Measurements from ENCODE around the gene MTMR12. TPM values are rescaled to one million over a fixed set of nuclear protein-coding genes. Genes with fewer than 3 reads are reported as not detected.
"Not testable (repeated sequence)": the region's sequence is repeated elsewhere in the genome, so short reads cannot be mapped to it uniquely, and the experiment has no call there.

The MTMR12 gene
- total and polyA plus RNA-seq, 2 of the 8 experiments (the other 6 are each of a cell fraction or from before 2014, with no cell fraction given), result 19.1 to 59.3 TPM

- TF ChIP-seq, protein P1, sequence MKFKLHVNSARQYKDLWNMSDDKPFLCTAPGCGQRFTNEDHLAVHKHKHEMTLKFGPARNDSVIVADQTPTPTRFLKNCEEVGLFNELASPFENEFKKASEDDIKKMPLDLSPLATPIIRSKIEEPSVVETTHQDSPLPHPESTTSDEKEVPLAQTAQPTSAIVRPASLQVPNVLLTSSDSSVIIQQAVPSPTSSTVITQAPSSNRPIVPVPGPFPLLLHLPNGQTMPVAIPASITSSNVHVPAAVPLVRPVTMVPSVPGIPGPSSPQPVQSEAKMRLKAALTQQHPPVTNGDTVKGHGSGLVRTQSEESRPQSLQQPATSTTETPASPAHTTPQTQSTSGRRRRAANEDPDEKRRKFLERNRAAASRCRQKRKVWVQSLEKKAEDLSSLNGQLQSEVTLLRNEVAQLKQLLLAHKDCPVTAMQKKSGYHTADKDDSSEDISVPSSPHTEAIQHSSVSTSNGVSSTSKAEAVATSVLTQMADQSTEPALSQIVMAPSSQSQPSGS (IDR thresholded peaks at IDR 0.05; ENCODE audit: low read length), result no peak
- TF ChIP-seq TAF7 (optimal IDR thresholded peaks at IDR 0.05; ENCODE audit: borderline replicate concordance, low read depth, low read length), result no peak
Measured at GRCh38 chr5:32282633-32283032, 30.1 kb downstream of the MTMR12 start (continued).

- H3K4ac ChIP-seq (replicated peaks; ENCODE audit: insufficient read length, low read depth, low read length); H2BK120ac ChIP-seq (replicated peaks; ENCODE audit: low read depth, low read length); H2BK5ac ChIP-seq (ENCODE audit: low read depth, low read length); H3K79me1 ChIP-seq (ENCODE audit: low read depth, low read length); H4K91ac ChIP-seq (replicated peaks; ENCODE audit: insufficient read length, low read length); H3K27me3 ChIP-seq (replicated peaks in 1 of 4; ENCODE audit: control insufficient read depth in 3 of 4, extremely low read depth in 1 of 4, insufficient read depth in 3 of 4, low read length in 3 of 4); H3K23me2 ChIP-seq (ENCODE audit: low read depth, low read length); FAIRE-seq; H4K8ac ChIP-seq (ENCODE audit: extremely low read depth, insufficient read depth, low read length); H3K56ac ChIP-seq (replicated peaks; ENCODE audit: insufficient read length, low read depth, low read length); CTCF ChIA-PET (ENCODE audit: partially characterized antibody); DNase-seq (ENCODE audit: low read depth in 1 of 2, low spot score in 2 of 2); H3K23ac ChIP-seq (ENCODE audit: insufficient read length); H2BK20ac ChIP-seq (ENCODE audit: low read length); H2AK5ac ChIP-seq (ENCODE audit: low read depth, low read length); H3K36me3 ChIP-seq (ENCODE audit: control insufficient read depth in 2 of 4, insufficient read depth in 4 of 4, low read length in 3 of 4); H4K5ac ChIP-seq (ENCODE audit: insufficient read length, low read depth, low read length); H2BK15ac ChIP-seq (ENCODE audit: low read length); H4K20me1 ChIP-seq (replicated peaks in 1 of 2; ENCODE audit: control insufficient read depth in 1 of 2, insufficient read depth in 2 of 2, low read length in 2 of 2); H3K9ac ChIP-seq (replicated peaks in 1 of 4; ENCODE audit: extremely low read depth in 1 of 4, low read depth in 3 of 4, low read length in 3 of 4); H3K27ac ChIP-seq (ENCODE audit: low read depth, low read length); H3K14ac ChIP-seq (ENCODE audit: insufficient read length); H2AFZ ChIP-seq (ENCODE audit: low read length); H2BK12ac ChIP-seq (ENCODE audit: low read depth, low read length); H3K9me3 ChIP-seq (ENCODE audit: insufficient read depth in 2 of 2, low read depth in 1 of 2, low read length in 1 of 2); H3K4me3 ChIP-seq (ENCODE audit: extremely low read depth in 1 of 4, insufficient read depth in 2 of 4, low read depth in 3 of 4, low read length in 4 of 4); H3K4me2 ChIP-seq (ENCODE audit: insufficient read depth in 1 of 2, low read depth in 2 of 2, low read length in 2 of 2): not testable (repeated sequence)
- Histone ChIP-seq H3K18ac (ENCODE audit: extremely low read depth, low read length) (0 out of 2 replicates have a peak overlapping the region, but pooled peaks have one; percentile 25), H3K4me1 (replicated peaks in 1 of 4; ENCODE audit: control insufficient read depth in 3 of 4, insufficient read depth in 4 of 4, low read length in 3 of 4) (peaks cover 2 to 31% (median 11%) of the 10 kb centered on the region in 4 experiments; a peak in 5 of 7 replicates), H3K79me2 (ENCODE audit: control insufficient read depth in 1 of 2, insufficient read depth in 2 of 2, low read length in 2 of 2) (peaks cover 0 to 66% of the 10 kb centered on the region in 2 experiments; a peak in 3 of 4 replicates)
- POLR2A ChIA-PET (ENCODE audit: partially characterized antibody), result interaction anchor here (1.0 kb wide), 1 partner anchor 37 kb away, joined by 3 read pairs; no protein-coding TSS in a partner anchor
- WGBS, 2 experiments (ENCODE audit: extremely low coverage in 1 of 2, insufficient coverage in 1 of 2, insufficient read length in 1 of 2, insufficient replicate concordance in 2 of 2, low coverage in 1 of 2, low lambda C conversion rate in 2 of 2, missing lambda C conversion rate in 1 of 2), result 95% methylated on average over 11 of the region's 11 CpGs; no CpG with 5 or more reads in 1 of the 2 experiments
Measured at GRCh38 chr5:32281378-32282133, 31.2 kb downstream of the MTMR12 start.

Measured in H1 (cell line).